SK-N-SH (cell line): ENCODE measurements around the gene UBR2. TPM values are rescaled to one million over a fixed set of nuclear protein-coding genes. Genes with fewer than 3 reads are reported as not detected.

Source experiments
- CTCF ChIA-PET: fragments of 300-600, 350-600 bp; formaldehyde crosslinking; extraction: SDS; loops from one replicate; lab custom pipeline; 2021; lab: Yijun Ruan, JAX
- POLR2A ChIA-PET: fragments of 350-600 bp; sonication (Branson Sonifier 250); formaldehyde crosslinking; extraction: SDS; loops from one replicate; lab custom pipeline; 2020; ENCODE audit warnings: antibody characterized with exemption, inconsistent platforms; lab: Yijun Ruan, JAX
- DNase-seq: peaks from one replicate; pipeline ENCODE4 v3.0.0; 2012
- H2AFZ ChIP-seq: fragments of 200-600 bp; sonication (generic); 2 replicates; pipeline ENCODE4 v1.8.1; 2016; ENCODE audit warnings: antibody characterized with exemption, mild to moderate bottlenecking, low read depth
- H3F3A ChIP-seq: fragments of 200-600 bp; sonication (generic); replicated peaks from 2 replicates; pipeline ENCODE3; 2016; ENCODE audit warnings: antibody characterized with exemption, mild to moderate bottlenecking; ENCODE audit not compliant: insufficient read depth
- H3K27ac ChIP-seq, 2 experiments: fragments of 200-500 bp in 1 of 2; fragments of 200-600 bp in 1 of 2; sonication (Bioruptor generic) in 1 of 2; sonication (generic), shearing (Covaris generic) in 1 of 2; 2 replicates each; pipeline versions ENCODE4 v1.5.1 to v1.6.1; 2014 to 2016; ENCODE audit warnings: low read depth in 2 of 2, inconsistent platforms in 1 of 2, low read length in 1 of 2, mild to moderate bottlenecking in 1 of 2, mixed read lengths in 1 of 2
- H3K27me3 ChIP-seq: fragments of 200-600 bp; sonication (generic), shearing (Covaris generic); 2 replicates; pipeline ENCODE4 v1.6.1; 2016; ENCODE audit warnings: mixed run types; ENCODE audit not compliant: insufficient read depth
- H3K36me3 ChIP-seq, 2 experiments: fragments of 200-500 bp in 1 of 2; fragments of 200-600 bp in 1 of 2; sonication (Bioruptor generic) in 1 of 2; sonication (generic) in 1 of 2; replicated peaks in 1 of 2; 2 replicates each; pipeline versions ENCODE3 to v1.5.1; 2014 to 2016; ENCODE audit warnings: low read length in 1 of 2, mild to moderate bottlenecking in 1 of 2; ENCODE audit not compliant: insufficient read depth in 2 of 2, control insufficient read depth in 1 of 2
- H3K4me1 ChIP-seq, 2 experiments: fragments of 200-500 bp in 1 of 2; fragments of 200-600 bp in 1 of 2; sonication (Bioruptor generic) in 1 of 2; sonication (generic), shearing (Covaris generic) in 1 of 2; 2 replicates each; pipeline versions ENCODE4 v1.5.1 to v1.6.1; 2014 to 2016; ENCODE audit warnings: low read depth in 1 of 2, low read length in 1 of 2, mixed run types in 1 of 2; ENCODE audit not compliant: insufficient read depth in 2 of 2, control insufficient read depth in 1 of 2
- H3K4me2 ChIP-seq: fragments of 200-600 bp; sonication (generic), shearing (Covaris generic); 2 replicates; pipeline ENCODE4 v1.6.1; 2017; ENCODE audit warnings: mixed run types
- H3K4me3 ChIP-seq, 2 experiments: fragments of 200-500 bp in 1 of 2; fragments of 200-600 bp in 1 of 2; sonication (Bioruptor generic) in 1 of 2; sonication (generic), shearing (Covaris generic) in 1 of 2; 2 replicates each; pipeline versions ENCODE4 v1.5.1 to v1.8.1; 2014 to 2016; ENCODE audit warnings: low read depth in 2 of 2, inconsistent platforms in 1 of 2, low read length in 1 of 2, mild to moderate bottlenecking in 1 of 2, mixed read lengths in 1 of 2, moderate library complexity in 1 of 2
- H3K79me2 ChIP-seq: fragments of 200-600 bp; sonication (generic); 2 replicates; pipeline ENCODE4 v1.8.1; 2017; ENCODE audit warnings: mild to moderate bottlenecking; ENCODE audit not compliant: insufficient read depth
- H3K9ac ChIP-seq: fragments of 200-600 bp; sonication (generic); 2 replicates; pipeline ENCODE4 v1.6.1; 2017; ENCODE audit warnings: mixed run types
- H3K9me2 ChIP-seq: fragments of 200-600 bp; sonication (generic); 2 replicates; pipeline ENCODE4 v1.6.1; 2017; ENCODE audit warnings: mixed run types
- H3K9me3 ChIP-seq: fragments of 200-600 bp; sonication (generic); 2 replicates; pipeline ENCODE4 v1.6.1; 2017; ENCODE audit warnings: mixed run types, mild to moderate bottlenecking, moderate library complexity
- H4K20me1 ChIP-seq: fragments of 200-600 bp; sonication (generic); 2 replicates; pipeline ENCODE4 v1.6.1; 2017; ENCODE audit warnings: mild to moderate bottlenecking, mixed run types; ENCODE audit not compliant: insufficient read depth
- CHD2 ChIP-seq: fragments of 150-350 bp; IDR thresholded peaks from 2 replicates; pipeline ENCODE4 v1.6.1; 2018; ENCODE audit warnings: low read length; ENCODE audit not compliant: partially characterized antibody
- CTCF ChIP-seq: fragments of 200-600 bp; sonication (generic); IDR thresholded peaks from 2 replicates; pipeline ENCODE4 v1.6.1; 2017; ENCODE audit warnings: antibody characterized with exemption, mild to moderate bottlenecking, moderate library complexity
- FOXJ3 ChIP-seq: sonication (generic); formaldehyde crosslinking; IDR thresholded peaks from 2 replicates; pipeline ENCODE4 v1.5.1; 2020; ENCODE audit warnings: mild to moderate bottlenecking, missing genetic modification reagents
- MAX ChIP-seq: IDR thresholded peaks from 2 replicates; pipeline ENCODE4 v1.4.0; 2012; ENCODE audit warnings: low read depth
- MEF2A ChIP-seq: IDR thresholded peaks from 2 replicates; pipeline ENCODE4 v1.4.0; 2012; ENCODE audit warnings: low read depth, borderline replicate concordance
- NRF1 ChIP-seq: IDR thresholded peaks from 2 replicates; pipeline ENCODE4 v1.6.1; 2012; ENCODE audit warnings: low read depth, mild to moderate bottlenecking, low read length
- PBX3 ChIP-seq: IDR thresholded peaks from 2 replicates; pipeline ENCODE4; 2012
- RAD21 ChIP-seq: IDR thresholded peaks from 2 replicates; pipeline ENCODE4 v1.6.1; 2012; ENCODE audit warnings: mild to moderate bottlenecking, low read length
- RFX5 ChIP-seq: IDR thresholded peaks from 2 replicates; pipeline ENCODE4 v1.6.1; 2012; ENCODE audit warnings: mild to moderate bottlenecking, improper control_type of control experiment, low read length
- RXRA ChIP-seq: IDR thresholded peaks from 2 replicates; pipeline ENCODE4 v1.4.0; 2012; ENCODE audit warnings: low read depth, mild to moderate bottlenecking, borderline replicate concordance
- SIN3A ChIP-seq: IDR thresholded peaks from 2 replicates; pipeline ENCODE4 v1.6.1; 2012; ENCODE audit warnings: low read depth, mild to moderate bottlenecking, low read length, moderate library complexity, borderline replicate concordance
- SMC3 ChIP-seq: IDR thresholded peaks from 2 replicates; pipeline ENCODE4 v1.6.1; 2012; ENCODE audit warnings: low read depth, low read length, improper control_type of control experiment
- TAF1 ChIP-seq: IDR thresholded peaks from 2 replicates; pipeline ENCODE4 v1.6.1; 2012; ENCODE audit warnings: low read depth, mild to moderate bottlenecking, low read length, moderate library complexity, borderline replicate concordance
- TCF12 ChIP-seq: IDR thresholded peaks from 2 replicates; pipeline ENCODE4 v1.4.0; 2012
- USF2 ChIP-seq: fragments of 150-350 bp; IDR thresholded peaks from 2 replicates; pipeline ENCODE4 v1.6.1; 2017; ENCODE audit warnings: antibody characterized with exemption, low read length, low read depth, borderline replicate concordance
- YY1 ChIP-seq: IDR thresholded peaks from 2 replicates; pipeline ENCODE4 v1.4.0; 2012; ENCODE audit warnings: low read depth, mild to moderate bottlenecking
- WGBS: methylation state at CpG from one replicate; pipeline ENCODE4 v1.1.6; 2017; ENCODE audit warnings: low lambda C conversion rate; 5-methylcytosine and 5-hydroxymethylcytosine counted together
- polyA plus RNA-seq, 3 experiments: library from polyadenylated mRNA; depleted of rRNA; stranded (reverse); fragments of >200 nt; gene quantifications; 2 replicates each; pipeline ENCODE4 v1.2.3, GENCODE V29; 2012

Gene UBR2
- polyA plus RNA-seq, 1 of the 3 experiments (the other 2 are of a cell fraction): 5.2 TPM

GRCh38 chr6:42598300-42598699 lies 34.5 kb downstream of the UBR2 start:
- Histone ChIP-seq H3K4me1 (no peaks in the 10 kb centered on the region), H3K9ac (no peak overlapping the region), H2AFZ (no peak overlapping the region), H3K4me2 (no peak overlapping the region), H3K36me3 (peaks cover 16 to 60% of the 10 kb centered on the region in 2 experiments), H4K20me1 (no peaks in the 10 kb centered on the region), H3K27me3 (no peaks in the 10 kb centered on the region), H3K27ac (no peak overlapping the region), H3K9me2 (no peaks in the 10 kb centered on the region), H3F3A (no peaks in the 10 kb centered on the region), H3K79me2 (peaks cover 53% of the 10 kb centered on the region), H3K4me3 (no peak overlapping the region), H3K9me3 (peaks cover 7% of the 10 kb centered on the region; the same call in 1 of the 2 replicates)
- ChIA-PET POLR2A (no interaction called here), CTCF (interaction anchor here (0.6 to 1.1 kb wide), 2 partner anchors 51 to 448 kb away, joined by 3 to 4 read pairs; no protein-coding TSS in a partner anchor)
- WGBS: 99% methylated on average over 2 of the region's 2 CpGs
- no peak for DNase-seq
- TF ChIP-seq NRF1: no peak
- TF ChIP-seq SMC3: no peak
- no peak for TF ChIP-seq YY1
- no peak for TF ChIP-seq CTCF
- no peak for TF ChIP-seq MAX
- no peak for TF ChIP-seq MEF2A
- no peak for TF ChIP-seq RFX5
- no peak for TF ChIP-seq USF2
- TF ChIP-seq FOXJ3 (CRISPR knock-in tag): no peak
- no peak for TF ChIP-seq TCF12
- TF ChIP-seq CHD2: no peak
- no peak for TF ChIP-seq PBX3
- TF ChIP-seq RAD21: no peak
- TF ChIP-seq RXRA: no peak
- no peak for TF ChIP-seq SIN3A
- TF ChIP-seq TAF1: no peak
